OCI-LY7 (cell line): Measurements from ENCODE around the gene INPP5A. TPM values are rescaled to one million over a fixed set of nuclear protein-coding genes. Genes with fewer than 3 reads are reported as not detected.

ENCODE experiments used
- total RNA-seq, 2 experiments: library from RNA; depleted of rRNA in 1 of 2; stranded (reverse); fragments of >200 nt in 1 of 2; shearing (Covaris generic) in 1 of 2; gene quantifications; 2 replicates each; pipeline ENCODE4 v1.2.3, GENCODE V29; 2014 to 2022

Gene INPP5A
- total RNA-seq, 2 experiments from 2014 or later, result 14.5 to 18.4 TPM

Other genes with a start within 250 kb of the INPP5A start
- gene STK32C, start 229.8 kb upstream of the INPP5A start, total RNA-seq (2014; rRNA removed; shearing (Covaris generic)), result 13.1 and 16.8 TPM in 2 replicates
- 30.4 and 32.4 TPM in 2 replicates for gene STK32C, start 229.8 kb upstream of the INPP5A start, total RNA-seq (2022)
- gene LRRC27, start 205.6 kb upstream of the INPP5A start, total RNA-seq (2014; rRNA removed; shearing (Covaris generic)), result 10.0 and 13.0 TPM in 2 replicates
- 16.1 and 17.3 TPM in 2 replicates for gene LRRC27, start 205.6 kb upstream of the INPP5A start, total RNA-seq (2022)
- gene PWWP2B, start 140.6 kb upstream of the INPP5A start, total RNA-seq (2014; rRNA removed; shearing (Covaris generic)), result 4.6 and 5.9 TPM in 2 replicates
- 9.4 and 10.6 TPM in 2 replicates for gene PWWP2B, start 140.6 kb upstream of the INPP5A start, total RNA-seq (2022)
- gene NKX6-2, start 248.4 kb downstream of the INPP5A start, total RNA-seq (2014; rRNA removed; shearing (Covaris generic)), result not detected in 2 replicates
- gene NKX6-2, start 248.4 kb downstream of the INPP5A start, total RNA-seq (2022), result not detected in 2 replicates